ENCODE measurements around the gene GINS3. TPM values are rescaled to one million over a fixed set of nuclear protein-coding genes. Genes with fewer than 3 reads are reported as not detected.

The GINS3 gene
- total and polyA plus RNA-seq, 12 donors: 7.6 to 25.2 (median 10.5) TPM

DNA sequence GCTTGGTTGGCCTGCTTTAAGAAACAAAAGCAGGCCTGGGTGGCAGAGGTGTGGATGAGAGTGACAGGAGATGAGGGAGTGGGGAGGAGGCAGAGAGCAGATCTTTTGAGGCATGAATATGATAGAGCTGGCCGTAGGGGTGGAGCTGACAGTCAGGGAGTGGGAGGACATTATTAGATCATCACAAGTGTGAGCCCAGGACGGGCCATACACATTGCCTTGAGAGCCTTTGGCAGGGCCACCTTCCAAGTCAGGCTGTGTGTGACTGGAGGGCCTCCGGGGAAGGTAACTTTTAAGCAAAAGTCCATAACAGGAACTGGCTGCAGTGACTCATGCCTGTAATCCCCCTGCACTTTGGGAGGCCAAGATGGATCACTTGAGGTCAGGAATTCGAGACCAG, 26.3 kb downstream of the GINS3 start:
- H3K9me3 ChIP-seq (replicated peaks in 1 of 3): no peaks in the 10 kb centered on the region
- intact Hi-C loops (cut with DNase I): no loop called here
- H3K4me3 ChIP-seq: no peak overlapping the region
- H3K27me3 ChIP-seq: no peaks in the 10 kb centered on the region
- no peaks in the 10 kb centered on the region for H3K36me3 ChIP-seq (replicated peaks in 1 of 2)
- TF ChIP-seq, protein P1, sequence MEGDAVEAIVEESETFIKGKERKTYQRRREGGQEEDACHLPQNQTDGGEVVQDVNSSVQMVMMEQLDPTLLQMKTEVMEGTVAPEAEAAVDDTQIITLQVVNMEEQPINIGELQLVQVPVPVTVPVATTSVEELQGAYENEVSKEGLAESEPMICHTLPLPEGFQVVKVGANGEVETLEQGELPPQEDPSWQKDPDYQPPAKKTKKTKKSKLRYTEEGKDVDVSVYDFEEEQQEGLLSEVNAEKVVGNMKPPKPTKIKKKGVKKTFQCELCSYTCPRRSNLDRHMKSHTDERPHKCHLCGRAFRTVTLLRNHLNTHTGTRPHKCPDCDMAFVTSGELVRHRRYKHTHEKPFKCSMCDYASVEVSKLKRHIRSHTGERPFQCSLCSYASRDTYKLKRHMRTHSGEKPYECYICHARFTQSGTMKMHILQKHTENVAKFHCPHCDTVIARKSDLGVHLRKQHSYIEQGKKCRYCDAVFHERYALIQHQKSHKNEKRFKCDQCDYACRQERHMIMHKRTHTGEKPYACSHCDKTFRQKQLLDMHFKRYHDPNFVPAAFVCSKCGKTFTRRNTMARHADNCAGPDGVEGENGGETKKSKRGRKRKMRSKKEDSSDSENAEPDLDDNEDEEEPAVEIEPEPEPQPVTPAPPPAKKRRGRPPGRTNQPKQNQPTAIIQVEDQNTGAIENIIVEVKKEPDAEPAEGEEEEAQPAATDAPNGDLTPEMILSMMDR (IDR thresholded peaks at IDR 0.05): no peak
- TF ChIP-seq POLR2A (IDR thresholded peaks at IDR 0.05): peak in 1 of 2 donors; percentile 14
- H3K27ac ChIP-seq: peak overlapping the region in 2 of 5 donors; percentile 3 to 74
- peak in 6 of 7 donors; percentile 48 to 84 (median 60) for DNase-seq
- peaks cover 0 to 8% of the 10 kb centered on the region in 2 donors for H3K4me1 ChIP-seq (replicated peaks in 1 of 2)
- WGBS, 4 donors: 28 to 36% (median 32%) methylated on average over 2 to 4 of the region's 4 CpGs

DNA sequence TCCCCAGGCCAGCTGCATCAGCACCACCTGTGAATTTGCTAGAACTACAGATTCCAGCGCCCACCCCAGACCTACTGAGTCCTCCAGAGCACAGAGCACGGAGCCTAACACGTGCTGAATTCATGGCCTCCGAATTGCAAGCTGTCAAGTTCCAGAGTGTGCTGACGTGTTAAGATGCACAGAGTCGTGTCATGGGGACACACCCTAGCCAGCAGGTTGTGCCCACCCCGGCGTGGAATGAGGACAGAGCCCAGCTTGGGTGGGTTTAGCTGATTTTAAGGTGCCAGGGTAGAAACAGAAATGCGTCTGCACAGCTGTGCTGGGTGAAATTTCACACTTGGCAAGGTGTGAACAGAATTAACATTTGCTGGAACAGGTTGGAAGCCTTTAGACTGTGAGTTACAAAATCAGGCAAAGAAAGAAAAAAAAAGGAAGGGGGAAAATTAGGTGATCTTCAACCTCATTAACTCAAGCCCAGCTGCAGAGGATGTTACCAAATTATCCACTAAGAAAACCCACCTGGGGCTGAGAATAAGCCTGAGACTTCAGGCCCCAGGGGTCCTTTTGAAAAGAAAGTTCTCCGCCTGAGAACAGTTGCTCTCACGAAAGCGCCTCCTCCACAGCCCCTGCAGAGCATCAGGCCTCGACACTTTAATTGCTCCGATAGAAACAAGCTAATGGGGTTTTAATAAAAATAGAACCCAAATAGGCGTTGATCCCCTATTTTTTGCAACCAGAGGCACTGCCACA, 27.1 kb downstream of the GINS3 start:
- DNase-seq: peak in 1 of 7 donors; percentile 52
- Histone ChIP-seq H3K27ac (peak overlapping the region in 2 of 5 donors; percentile 3 to 74), H3K27me3 (no peaks in the 10 kb centered on the region), H3K9me3 (replicated peaks in 1 of 3) (no peaks in the 10 kb centered on the region), H3K36me3 (replicated peaks in 1 of 2) (no peaks in the 10 kb centered on the region), H3K4me3 (no peak overlapping the region), H3K4me1 (replicated peaks in 1 of 2) (peaks cover 0 to 8% of the 10 kb centered on the region in 2 donors)
- TF ChIP-seq POLR2A (IDR thresholded peaks at IDR 0.05): no peak
- TF ChIP-seq, protein P1 (IDR thresholded peaks at IDR 0.05): no peak
- intact Hi-C loops (cut with DNase I): no loop called here
- WGBS, 4 donors: 81 to 85% (median 82%) methylated on average over 10 to 15 of the region's 15 CpGs

DNA sequence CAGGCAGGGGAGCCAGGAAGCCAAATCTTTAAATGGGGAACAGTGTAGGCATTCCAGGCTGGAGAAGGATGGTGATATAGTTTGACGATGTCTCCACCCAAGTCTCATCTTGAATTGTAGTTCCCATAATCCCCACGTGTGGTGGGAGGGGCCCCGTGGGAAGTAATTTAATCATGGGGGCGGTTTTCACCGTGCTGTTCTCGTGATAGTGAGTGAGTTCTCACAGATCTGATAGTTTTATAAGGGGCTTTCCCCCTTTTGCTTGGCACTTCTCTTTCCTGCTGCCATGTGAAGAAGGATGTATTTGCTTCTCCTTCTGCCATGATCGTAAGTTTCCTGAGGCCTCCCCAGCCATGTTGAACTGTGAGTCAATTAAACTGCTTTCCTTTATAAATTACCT, 28.8 kb downstream of the GINS3 start:
- Histone ChIP-seq H3K27ac (peak overlapping the region in 1 of 5 donors; percentile 74), H3K4me1 (replicated peaks in 1 of 2) (peaks cover 0 to 8% of the 10 kb centered on the region in 2 donors), H3K36me3 (replicated peaks in 1 of 2) (no peaks in the 10 kb centered on the region), H3K9me3 (replicated peaks in 1 of 3) (no peaks in the 10 kb centered on the region), H3K4me3 (no peak overlapping the region), H3K27me3 (no peaks in the 10 kb centered on the region)
- WGBS, 4 donors: 57 to 82% (median 60%) methylated on average over 7 of the region's 7 CpGs
- TF ChIP-seq, protein P1 (IDR thresholded peaks at IDR 0.05): no peak
- DNase-seq: peak in 1 of 7 donors; percentile 67
- intact Hi-C loops (cut with DNase I): no loop called here

DNA sequence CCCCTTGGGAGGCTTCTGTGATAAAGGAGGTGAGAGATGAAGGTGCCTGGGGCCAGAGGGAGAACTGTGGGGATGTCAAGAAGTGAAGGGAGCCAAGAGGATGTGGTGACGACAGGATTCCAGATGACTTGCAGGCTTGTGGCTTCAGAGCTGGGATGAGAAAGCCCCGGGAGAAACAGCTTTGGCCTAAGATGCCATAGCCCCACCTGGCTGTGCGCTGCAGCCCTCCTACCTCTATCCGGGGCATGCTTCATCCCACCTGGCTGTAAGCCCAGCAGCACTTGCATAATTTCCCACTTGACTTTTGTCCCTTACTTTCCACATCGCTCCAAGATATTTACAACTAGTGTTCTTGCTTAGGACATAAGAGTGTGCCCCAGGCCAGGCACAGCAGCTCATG, 29.3 kb downstream of the GINS3 start:
- 54 to 65% (median 63%) methylated on average over 4 to 5 of the region's 5 CpGs for WGBS, 4 donors
- Histone ChIP-seq H3K4me3 (no peak overlapping the region), H3K9me3 (replicated peaks in 1 of 3) (no peaks in the 10 kb centered on the region), H3K27me3 (no peaks in the 10 kb centered on the region), H3K27ac (peak overlapping the region in 1 of 5 donors; percentile 74), H3K36me3 (replicated peaks in 1 of 2) (no peaks in the 10 kb centered on the region), H3K4me1 (replicated peaks in 1 of 2) (peaks cover 0 to 8% of the 10 kb centered on the region in 2 donors)
- intact Hi-C loops (cut with DNase I): no loop called here
- peak in 2 of 7 donors; percentile 14 to 68 for DNase-seq
- TF ChIP-seq POLR2A (IDR thresholded peaks at IDR 0.05): no peak
- TF ChIP-seq, protein P1 (IDR thresholded peaks at IDR 0.05): no peak

Measured in adrenal gland (tissue), 12 donors.